GM12878 (cell line): ENCODE measurements around the gene PROX2. TPM values are rescaled to one million over a fixed set of nuclear protein-coding genes. Genes with fewer than 3 reads are reported as not detected.

Experiments used
- ATAC-seq: fragments of 200-7000 bp; cut with Tn5 transposase; 3 replicates; pipeline ENCODE4 v1.9.1; 2020; ENCODE audit warnings: mild to moderate bottlenecking, moderate library complexity
- BruUV-seq: library from RNA; stranded (reverse); fragments of 400-500 nt; replicated peaks from 2 replicates; lab custom pipeline; 2021; lab: Mats Ljungman, UMichigan
- CTCF ChIA-PET: fragments of 300-600 bp; sonication (Branson Sonifier 250); formaldehyde crosslinking; extraction: SDS; loops from one replicate; lab custom pipeline; 2021; ENCODE audit warnings: inconsistent platforms; lab: Yijun Ruan, JAX
- POLR2A ChIA-PET: fragments of 350-600 bp; formaldehyde crosslinking; extraction: SDS; loops from one replicate; lab custom pipeline; 2021; ENCODE audit warnings: inconsistent platforms; lab: Charles Lee
- RAD21 ChIA-PET: fragments of 300-600 bp; sonication (Branson Sonifier 250); formaldehyde crosslinking; loops from one replicate; lab custom pipeline; 2023; ENCODE audit warnings: antibody characterized with exemption; ENCODE audit not compliant: unreplicated experiment; lab: Charles Lee
- SMC1A ChIA-PET: fragments of 300-600 bp; sonication (Branson Sonifier 250); formaldehyde crosslinking; loops from one replicate; lab custom pipeline; 2023; ENCODE audit not compliant: unreplicated experiment, uncharacterized antibody; lab: Charles Lee
- DNase-seq: peaks from one replicate; pipeline ENCODE4 v3.0.0-alpha.2; 2011; ENCODE audit warnings: low read depth, low spot score
- FAIRE-seq: peaks from 3 replicates; lab custom pipeline; 2011; peaks lifted over from hg19 to GRCh38; lab: Jason Lieb, UNC
- H2AFZ ChIP-seq: 2 replicates; pipeline ENCODE4 v1.6.0; 2011; ENCODE audit warnings: low read depth, low read length, control low read depth; ENCODE audit not compliant: control insufficient read depth
- H3K27ac ChIP-seq: 2 replicates; pipeline ENCODE4 v1.5.1; 2011; ENCODE audit warnings: control low read depth; ENCODE audit not compliant: control insufficient read depth, insufficient read depth
- H3K27me3 ChIP-seq, 2 experiments: replicated peaks in 1 of 2; 2 replicates each; pipeline versions ENCODE4 v1.6.0 to v1.6.1; 2011; ENCODE audit warnings: low read length in 1 of 2; ENCODE audit not compliant: control insufficient read depth in 2 of 2, insufficient read depth in 2 of 2
- H3K36me3 ChIP-seq, 2 experiments: 2 replicates each; pipeline ENCODE4 v1.5.1; 2011; ENCODE audit warnings: low read length in 1 of 2; ENCODE audit not compliant: control insufficient read depth in 2 of 2, insufficient read depth in 2 of 2
- H3K4me1 ChIP-seq: 2 replicates; pipeline ENCODE4 v1.6.1; 2011; ENCODE audit warnings: mild to moderate bottlenecking, low read length, moderate library complexity, mixed read lengths; ENCODE audit not compliant: control insufficient read depth, insufficient read depth
- H3K4me2 ChIP-seq: 2 replicates; pipeline ENCODE4 v1.6.0; 2011; ENCODE audit warnings: control low read depth; ENCODE audit not compliant: control insufficient read depth, insufficient read depth
- H3K4me3 ChIP-seq: fragments of 200-600 bp; sonication (generic); 2 replicates; pipeline ENCODE4 v1.5.1; 2016
- H3K79me2 ChIP-seq: 2 replicates; pipeline ENCODE4 v1.6.0; 2011; ENCODE audit warnings: low read length; ENCODE audit not compliant: control insufficient read depth, insufficient read depth
- H3K9ac ChIP-seq: 2 replicates; pipeline ENCODE4 v1.8.0; 2011; ENCODE audit warnings: low read length, control low read depth, mixed read lengths; ENCODE audit not compliant: control insufficient read depth, insufficient read depth
- H3K9me3 ChIP-seq: replicated peaks from 3 replicates; pipeline ENCODE4 v1.5.1; 2011; ENCODE audit warnings: mild to moderate bottlenecking, low read length; ENCODE audit not compliant: control insufficient read depth, insufficient read depth
- H4K20me1 ChIP-seq: 2 replicates; pipeline ENCODE4 v1.6.0; 2011; ENCODE audit not compliant: control insufficient read depth, insufficient read depth
- ATF3 ChIP-seq: IDR thresholded peaks from 2 replicates; pipeline ENCODE4 v1.6.1; 2011; ENCODE audit warnings: low read depth, mild to moderate bottlenecking, low read length, moderate library complexity, borderline replicate concordance; ENCODE audit errors: extremely low read depth
- BMI1 ChIP-seq: fragments of 450-650 bp; IDR thresholded peaks from 2 replicates; pipeline ENCODE4 v1.6.1; 2016; ENCODE audit warnings: mild to moderate bottlenecking, moderate library complexity, borderline replicate concordance
- CHD1 ChIP-seq: IDR thresholded peaks from 2 replicates; pipeline ENCODE4 v1.6.1; 2012; ENCODE audit warnings: low read depth, low read length, improper control_type of control experiment
- FOXM1 ChIP-seq: IDR thresholded peaks from 2 replicates; pipeline ENCODE4 v1.6.1; 2012; ENCODE audit warnings: low read depth, mild to moderate bottlenecking, inconsistent platforms, low read length, moderate library complexity
- MLLT1 ChIP-seq: fragments of 450-650 bp; IDR thresholded peaks from 2 replicates; pipeline ENCODE4 v1.6.1; 2016; ENCODE audit warnings: mild to moderate bottlenecking
- NBN ChIP-seq: fragments of 450-650 bp; IDR thresholded peaks from 2 replicates; pipeline ENCODE4 v1.6.1; 2016
- POLR2A ChIP-seq: IDR thresholded peaks from 2 replicates; pipeline ENCODE4 v1.6.1; 2011; ENCODE audit warnings: low read depth, mild to moderate bottlenecking, low read length
- PRDM15 ChIP-seq: fragments of 450-650 bp; formaldehyde crosslinking; IDR thresholded peaks from 2 replicates; pipeline ENCODE4 v1.4.0; 2020; ENCODE audit warnings: mild to moderate bottlenecking, moderate library complexity
- RCOR1 ChIP-seq: conservative IDR thresholded peaks from 2 replicates; pipeline ENCODE4 v1.6.1; 2012; ENCODE audit warnings: low read depth, low read length, improper control_type of control experiment
- SKIL ChIP-seq: fragments of 450-650 bp; IDR thresholded peaks from 2 replicates; pipeline ENCODE4 v1.6.1; 2017; ENCODE audit warnings: mild to moderate bottlenecking, low read depth, inconsistent platforms; ENCODE audit not compliant: poor library complexity, severe bottlenecking
- whole genome bisulfite sequencing: methylation state at CpG from one replicate; pipeline ENCODE4 v1.1.6; 2016; ENCODE audit warnings: low lambda C conversion rate; ENCODE audit not compliant: insufficient replicate concordance, insufficient coverage; ENCODE audit errors: missing lambda C conversion rate; 5-methylcytosine and 5-hydroxymethylcytosine counted together
- in situ Hi-C: fragments of 300-500 bp; cut with MboI; formaldehyde crosslinking; loops from 9 replicates; pipeline ENCODE4 v1.14.3; 2018; ENCODE audit warnings: mixed read lengths
- intact Hi-C: fragments of 100-400 bp; cut with micrococcal nuclease; formaldehyde crosslinking; loops from one replicate; pipeline ENCODE4 v1.14.2; 2022; ENCODE audit not compliant: unreplicated experiment
- polyA plus RNA-seq, 11 experiments: library from polyadenylated mRNA; depleted of rRNA in 4 of 11; unstranded in 6 of 11; stranded (reverse) in 5 of 11; fragments of >200 nt; fragmentation: Nextera tagmentation in 4 of 11; fragmentation: Illumina TruSeq in 1 of 11; extraction: Ambion mirVana in 4 of 11; extraction: Trizol in 1 of 11; gene quantifications; 1 replicate in 1 of 11; 2 replicates in 10 of 11; pipeline versions ENCODE4 v1.2.1 to v1.2.3, GENCODE V29; 2011 to 2016; ENCODE audit warnings: inconsistent platforms in 2 of 11, missing spikeins in 2 of 11, low read depth in 1 of 11
- total RNA-seq, 4 experiments: library from RNA; depleted of rRNA in 3 of 4; stranded (reverse); fragments of >200 nt in 3 of 4; fragmentation: Illumina TruSeq in 1 of 4; extraction: Trizol in 1 of 4; gene quantifications; 2 replicates each; pipeline versions ENCODE4 v1.2.1 to v1.2.3, GENCODE V29; 2013 to 2021

Gene PROX2
- total and polyA plus RNA-seq, 10 of the 15 experiments (the other 5 are each of a cell fraction or from before 2014, with no cell fraction given), result 0.04 to 0.42 (median 0.19) TPM

GRCh38 chr14:74859757-74860552 lies 16.0 kb downstream of the PROX2 start:
- H3K4me1 ChIP-seq, result no peaks in the 10 kb centered on the region
- BruUV-seq, result no TSS peak
- TF ChIP-seq POLR2A (no peak), MLLT1 (no peak), CHD1 (no peak), RCOR1 (no peak), NBN (no peak), ATF3 (no peak), BMI1 (no peak), PRDM15 (no peak), SKIL (no peak), FOXM1 (no peak)
- no peaks in the 10 kb centered on the region for H3K9me3 ChIP-seq
- H3K27me3 ChIP-seq, result no peaks in the 10 kb centered on the region
- no peaks in the 10 kb centered on the region for H3K79me2 ChIP-seq
- no peak overlapping the region for H3K27ac ChIP-seq
- ChIA-PET RAD21 (interaction anchor here (0.5 to 8.8 kb wide), 11 partner anchors 13 to 620 kb away, joined by 3 to 114 read pairs (median 6); partner anchors contain the start of gene DLST), CTCF (interaction anchor here (0.6 to 13.8 kb wide), 40 partner anchors 8 to 446 kb away, joined by 3 to 552 read pairs (median 4); partner anchors contain the start of genes ACYP1, DLST, EIF2B2 and PROX2), SMC1A (interaction anchor here (0.6 to 11.1 kb wide), 25 partner anchors 9 to 442 kb away, joined by 3 to 165 read pairs (median 4); partner anchors contain the start of genes ACYP1, DLST, EIF2B2 and PROX2), POLR2A (no interaction called here)
- H2AFZ ChIP-seq, result no peak overlapping the region
- no peak for FAIRE-seq
- intact Hi-C loops, result loop anchor here (10.0 kb wide), 1 partner anchor 435 kb away; no protein-coding TSS in a partner anchor
- 73% methylated on average over 10 of the region's 10 CpGs for WGBS
- DNase-seq, result no peak
- in situ Hi-C loops, result no loop called here
- H3K9ac ChIP-seq, result no peak overlapping the region
- no peaks in the 10 kb centered on the region for H4K20me1 ChIP-seq
- ATAC-seq, result no peak
- H3K4me2 ChIP-seq, result no peak overlapping the region
- no peaks in the 10 kb centered on the region for H3K36me3 ChIP-seq
- no peak overlapping the region for H3K4me3 ChIP-seq
